ENCODE measurements around the gene FBXW8. TPM values are rescaled to one million over a fixed set of nuclear protein-coding genes. Genes with fewer than 3 reads are reported as not detected.
A peak's percentile ranks its signal among the peaks of the same experiment; 100 is the strongest.

Gene FBXW8
- total RNA-seq, 1 experiment from 2014 or later, result 15.6 TPM

DNA sequence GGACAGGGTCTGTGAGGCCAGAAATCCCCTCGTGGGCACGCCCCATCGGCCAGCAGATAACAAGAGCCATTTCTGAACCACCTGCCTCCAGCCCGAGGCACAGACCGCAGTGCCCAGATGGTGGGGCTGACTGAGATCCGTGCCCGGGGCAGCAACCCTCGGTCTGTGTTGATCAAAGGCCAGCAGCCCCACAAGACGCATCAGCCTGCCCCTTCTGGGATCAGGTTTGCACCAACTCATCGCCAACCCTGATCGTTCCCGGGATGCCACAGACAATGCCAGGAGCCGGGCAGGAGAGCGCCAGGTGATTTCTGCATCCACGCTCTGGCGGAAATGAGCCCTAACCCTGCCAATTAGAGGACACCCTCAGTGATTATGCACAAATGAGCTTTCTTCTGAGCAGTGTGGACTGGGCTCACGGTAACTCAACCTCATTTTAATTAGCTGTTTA lies 124.0 kb downstream of the FBXW8 start (continued):
- TF ChIP-seq, protein P1, sequence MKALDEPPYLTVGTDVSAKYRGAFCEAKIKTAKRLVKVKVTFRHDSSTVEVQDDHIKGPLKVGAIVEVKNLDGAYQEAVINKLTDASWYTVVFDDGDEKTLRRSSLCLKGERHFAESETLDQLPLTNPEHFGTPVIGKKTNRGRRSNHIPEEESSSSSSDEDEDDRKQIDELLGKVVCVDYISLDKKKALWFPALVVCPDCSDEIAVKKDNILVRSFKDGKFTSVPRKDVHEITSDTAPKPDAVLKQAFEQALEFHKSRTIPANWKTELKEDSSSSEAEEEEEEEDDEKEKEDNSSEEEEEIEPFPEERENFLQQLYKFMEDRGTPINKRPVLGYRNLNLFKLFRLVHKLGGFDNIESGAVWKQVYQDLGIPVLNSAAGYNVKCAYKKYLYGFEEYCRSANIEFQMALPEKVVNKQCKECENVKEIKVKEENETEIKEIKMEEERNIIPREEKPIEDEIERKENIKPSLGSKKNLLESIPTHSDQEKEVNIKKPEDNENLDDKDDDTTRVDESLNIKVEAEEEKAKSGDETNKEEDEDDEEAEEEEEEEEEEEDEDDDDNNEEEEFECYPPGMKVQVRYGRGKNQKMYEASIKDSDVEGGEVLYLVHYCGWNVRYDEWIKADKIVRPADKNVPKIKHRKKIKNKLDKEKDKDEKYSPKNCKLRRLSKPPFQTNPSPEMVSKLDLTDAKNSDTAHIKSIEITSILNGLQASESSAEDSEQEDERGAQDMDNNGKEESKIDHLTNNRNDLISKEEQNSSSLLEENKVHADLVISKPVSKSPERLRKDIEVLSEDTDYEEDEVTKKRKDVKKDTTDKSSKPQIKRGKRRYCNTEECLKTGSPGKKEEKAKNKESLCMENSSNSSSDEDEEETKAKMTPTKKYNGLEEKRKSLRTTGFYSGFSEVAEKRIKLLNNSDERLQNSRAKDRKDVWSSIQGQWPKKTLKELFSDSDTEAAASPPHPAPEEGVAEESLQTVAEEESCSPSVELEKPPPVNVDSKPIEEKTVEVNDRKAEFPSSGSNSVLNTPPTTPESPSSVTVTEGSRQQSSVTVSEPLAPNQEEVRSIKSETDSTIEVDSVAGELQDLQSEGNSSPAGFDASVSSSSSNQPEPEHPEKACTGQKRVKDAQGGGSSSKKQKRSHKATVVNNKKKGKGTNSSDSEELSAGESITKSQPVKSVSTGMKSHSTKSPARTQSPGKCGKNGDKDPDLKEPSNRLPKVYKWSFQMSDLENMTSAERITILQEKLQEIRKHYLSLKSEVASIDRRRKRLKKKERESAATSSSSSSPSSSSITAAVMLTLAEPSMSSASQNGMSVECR (CRISPR knock-in tag; IDR thresholded peaks at IDR 0.05; ENCODE audit: borderline replicate concordance), result no peak
- TF ChIP-seq NR3C1 (CRISPR knock-in tag; conservative IDR thresholded peaks at IDR 0.05; ENCODE audit: low read depth) (no peak), ZNF423 (CRISPR knock-in tag; IDR thresholded peaks at IDR 0.05) (no peak), STAT6 (CRISPR knock-in tag; conservative IDR thresholded peaks at IDR 0.05; ENCODE audit: low read depth) (no peak), ZNF138 (CRISPR knock-in tag; conservative IDR thresholded peaks at IDR 0.05) (no peak)

GRCh38 chr12:117035287-117035686 lies 124.5 kb downstream of the FBXW8 start:
- DNase-seq (ENCODE audit: low spot score) (no peak), ATAC-seq (peak; percentile 45)
- POLR2A ChIA-PET, result interaction anchor here (0.6 kb wide), 1 partner anchor 79 kb away, joined by 4 read pairs; no protein-coding TSS in a partner anchor
- no peaks in the 10 kb centered on the region for H3K36me3 Mint-ChIP-seq
- H3K27me3 Mint-ChIP-seq (ENCODE audit: low read depth), result no peaks in the 10 kb centered on the region
- H3K4me3 Mint-ChIP-seq, result no peak overlapping the region
- H3K4me1 Mint-ChIP-seq, result peaks cover 27% of the 10 kb centered on the region
- no peaks in the 10 kb centered on the region for H3K9me3 Mint-ChIP-seq
- TF ChIP-seq, protein P2, sequence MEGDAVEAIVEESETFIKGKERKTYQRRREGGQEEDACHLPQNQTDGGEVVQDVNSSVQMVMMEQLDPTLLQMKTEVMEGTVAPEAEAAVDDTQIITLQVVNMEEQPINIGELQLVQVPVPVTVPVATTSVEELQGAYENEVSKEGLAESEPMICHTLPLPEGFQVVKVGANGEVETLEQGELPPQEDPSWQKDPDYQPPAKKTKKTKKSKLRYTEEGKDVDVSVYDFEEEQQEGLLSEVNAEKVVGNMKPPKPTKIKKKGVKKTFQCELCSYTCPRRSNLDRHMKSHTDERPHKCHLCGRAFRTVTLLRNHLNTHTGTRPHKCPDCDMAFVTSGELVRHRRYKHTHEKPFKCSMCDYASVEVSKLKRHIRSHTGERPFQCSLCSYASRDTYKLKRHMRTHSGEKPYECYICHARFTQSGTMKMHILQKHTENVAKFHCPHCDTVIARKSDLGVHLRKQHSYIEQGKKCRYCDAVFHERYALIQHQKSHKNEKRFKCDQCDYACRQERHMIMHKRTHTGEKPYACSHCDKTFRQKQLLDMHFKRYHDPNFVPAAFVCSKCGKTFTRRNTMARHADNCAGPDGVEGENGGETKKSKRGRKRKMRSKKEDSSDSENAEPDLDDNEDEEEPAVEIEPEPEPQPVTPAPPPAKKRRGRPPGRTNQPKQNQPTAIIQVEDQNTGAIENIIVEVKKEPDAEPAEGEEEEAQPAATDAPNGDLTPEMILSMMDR (IDR thresholded peaks at IDR 0.05), result no peak
- TF ChIP-seq PRRX2 (CRISPR knock-in tag; IDR thresholded peaks at IDR 0.05) (no peak), EMX1 (CRISPR knock-in tag; IDR thresholded peaks at IDR 0.05) (no peak), FOXP1 (CRISPR knock-in tag; IDR thresholded peaks at IDR 0.05; ENCODE audit: borderline replicate concordance) (no peak), RORB (CRISPR knock-in tag; IDR thresholded peaks at IDR 0.05) (no peak), ELF4 (CRISPR knock-in tag; IDR thresholded peaks at IDR 0.05; ENCODE audit: low read depth) (no peak), NFATC4 (CRISPR knock-in tag; IDR thresholded peaks at IDR 0.05) (no peak), TEAD1 (CRISPR knock-in tag; IDR thresholded peaks at IDR 0.05) (no peak), NR1H2 (CRISPR knock-in tag; IDR thresholded peaks at IDR 0.05) (no peak), CREM (CRISPR knock-in tag; IDR thresholded peaks at IDR 0.05) (no peak), FOXK1 (CRISPR knock-in tag; IDR thresholded peaks at IDR 0.05) (no peak)
- no peak overlapping the region for H3K27ac Mint-ChIP-seq
- CTCF ChIA-PET, result interaction anchor here (0.8 to 4.6 kb wide), 6 partner anchors 25 to 332 kb away, joined by 3 to 34 read pairs (median 4); no protein-coding TSS in a partner anchor

GRCh38 chr12:117036046-117036445 lies 125.3 kb downstream of the FBXW8 start:
- Mint-ChIP-seq H3K27me3 (ENCODE audit: low read depth) (no peaks in the 10 kb centered on the region), H3K27ac (no peak overlapping the region), H3K4me3 (no peak overlapping the region), H3K9me3 (no peaks in the 10 kb centered on the region), H3K4me1 (peaks cover 26% of the 10 kb centered on the region), H3K36me3 (no peaks in the 10 kb centered on the region)
- ChIA-PET CTCF (interaction anchor here (0.8 to 4.6 kb wide), 6 partner anchors 25 to 173 kb away, joined by 3 to 34 read pairs (median 4); no protein-coding TSS in a partner anchor), POLR2A (no interaction called here)
- ATAC-seq (no peak), DNase-seq (ENCODE audit: low spot score) (no peak)
- no peak for TF ChIP-seq SMAD3 (CRISPR knock-in tag; IDR thresholded peaks at IDR 0.05; ENCODE audit: borderline replicate concordance)
- no peak for TF ChIP-seq MLX (CRISPR knock-in tag; IDR thresholded peaks at IDR 0.05)
- TF ChIP-seq, protein P3, sequence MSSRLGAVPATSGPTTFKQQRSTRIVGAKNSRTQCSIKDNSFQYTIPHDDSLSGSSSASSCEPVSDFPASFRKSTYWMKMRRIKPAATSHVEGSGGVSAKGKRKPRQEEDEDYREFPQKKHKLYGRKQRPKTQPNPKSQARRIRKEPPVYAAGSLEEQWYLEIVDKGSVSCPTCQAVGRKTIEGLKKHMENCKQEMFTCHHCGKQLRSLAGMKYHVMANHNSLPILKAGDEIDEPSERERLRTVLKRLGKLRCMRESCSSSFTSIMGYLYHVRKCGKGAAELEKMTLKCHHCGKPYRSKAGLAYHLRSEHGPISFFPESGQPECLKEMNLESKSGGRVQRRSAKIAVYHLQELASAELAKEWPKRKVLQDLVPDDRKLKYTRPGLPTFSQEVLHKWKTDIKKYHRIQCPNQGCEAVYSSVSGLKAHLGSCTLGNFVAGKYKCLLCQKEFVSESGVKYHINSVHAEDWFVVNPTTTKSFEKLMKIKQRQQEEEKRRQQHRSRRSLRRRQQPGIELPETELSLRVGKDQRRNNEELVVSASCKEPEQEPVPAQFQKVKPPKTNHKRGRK (CRISPR knock-in tag; IDR thresholded peaks at IDR 0.05; ENCODE audit: borderline replicate concordance), result no peak
- no peak for TF ChIP-seq ETV6 (CRISPR knock-in tag; IDR thresholded peaks at IDR 0.05)
- TF ChIP-seq JUN (CRISPR knock-in tag; IDR thresholded peaks at IDR 0.05), result no peak
- TF ChIP-seq CDX4 (CRISPR knock-in tag; IDR thresholded peaks at IDR 0.05; ENCODE audit: borderline replicate concordance), result no peak
- no peak for TF ChIP-seq ZNF416 (CRISPR knock-in tag; IDR thresholded peaks at IDR 0.05)

Data from WTC11 (cell line).